GM21717 (cell line): ENCODE measurements around the gene EXOC6B.

Experiments used
- ATAC-seq: cut with Tn5 transposase; IDR thresholded peaks from one replicate; pipeline ENCODE4 v1.9.1; 2021; ENCODE audit warnings: mild to moderate bottlenecking, moderate library complexity; ENCODE audit not compliant: unreplicated experiment

The EXOC6B gene

DNA sequence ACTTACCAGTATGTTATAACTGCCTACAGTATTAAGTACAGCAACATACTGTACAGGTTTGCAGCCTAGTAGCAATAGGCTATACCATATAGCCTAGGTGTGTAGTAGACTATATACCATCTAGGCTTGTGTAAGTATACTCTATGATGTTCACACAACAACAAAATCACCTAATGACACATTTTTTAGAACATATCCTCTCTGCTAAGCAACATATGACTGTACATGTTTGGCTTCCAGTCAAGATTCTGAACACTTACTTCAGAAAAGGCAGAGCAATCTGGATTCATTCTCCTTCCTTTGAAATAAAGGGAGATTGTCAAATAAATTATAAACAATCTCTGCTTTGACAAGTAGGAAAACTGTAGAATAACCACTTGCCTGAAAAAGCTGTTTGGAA, 81.8 kb downstream of the EXOC6B start:
- no peak for ATAC-seq

DNA sequence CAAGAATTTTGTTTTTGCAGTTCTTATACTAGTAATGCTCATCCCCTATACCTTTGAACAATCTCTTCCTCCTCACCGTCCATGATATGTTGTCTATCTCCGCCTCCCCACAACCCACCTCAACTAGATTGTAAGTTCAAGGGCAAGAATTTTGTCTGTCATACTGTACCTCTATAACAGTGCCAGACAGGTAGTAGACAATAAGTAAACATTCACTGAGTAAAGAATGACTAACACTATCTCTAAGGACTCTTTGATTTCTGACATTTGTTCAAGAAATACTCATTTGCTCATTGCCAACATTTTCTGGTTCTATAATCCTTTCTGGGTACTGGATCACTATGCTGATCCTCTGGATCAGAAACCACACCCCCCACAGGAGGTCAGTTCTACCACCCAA, 82.4 kb downstream of the EXOC6B start:
- no peak for ATAC-seq

DNA sequence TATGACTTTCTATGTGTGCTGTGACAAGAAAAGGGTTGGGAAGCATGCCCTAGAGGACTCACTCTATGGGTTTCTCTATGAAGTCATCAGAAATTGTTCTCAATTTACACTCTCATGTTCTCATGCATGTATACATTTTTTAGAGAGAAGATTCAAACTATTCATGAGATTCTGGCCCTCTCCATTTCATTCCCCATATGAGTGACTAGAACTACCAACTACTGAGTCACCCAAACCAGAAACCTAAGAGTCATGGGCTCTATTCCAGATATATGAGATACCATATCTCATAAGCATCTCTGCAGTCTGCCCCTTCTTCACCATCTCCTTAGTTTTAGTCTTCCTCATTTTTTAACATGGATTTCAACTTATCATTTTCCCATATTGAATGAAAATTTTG, 87.7 kb downstream of the EXOC6B start:
- no peak for ATAC-seq

DNA sequence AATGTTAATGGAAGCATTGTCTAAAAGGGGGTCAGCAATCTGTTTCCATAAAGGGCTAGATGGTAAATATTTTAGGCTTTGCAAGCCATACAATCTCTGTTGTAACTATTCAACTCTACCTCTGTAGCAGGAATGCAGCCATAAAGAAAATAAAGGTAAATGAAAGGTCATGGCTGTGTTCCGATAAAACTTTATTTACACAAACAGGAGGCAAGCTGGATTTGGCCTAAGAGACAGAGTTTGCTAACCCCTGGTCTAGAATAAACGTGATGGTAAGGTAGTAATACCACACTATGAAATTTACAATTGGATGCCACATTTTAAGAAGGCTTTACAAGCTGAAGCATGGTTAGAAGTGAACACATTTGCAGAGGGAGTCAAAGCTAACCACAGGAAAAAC, 91.4 kb downstream of the EXOC6B start:
- no peak for ATAC-seq

DNA sequence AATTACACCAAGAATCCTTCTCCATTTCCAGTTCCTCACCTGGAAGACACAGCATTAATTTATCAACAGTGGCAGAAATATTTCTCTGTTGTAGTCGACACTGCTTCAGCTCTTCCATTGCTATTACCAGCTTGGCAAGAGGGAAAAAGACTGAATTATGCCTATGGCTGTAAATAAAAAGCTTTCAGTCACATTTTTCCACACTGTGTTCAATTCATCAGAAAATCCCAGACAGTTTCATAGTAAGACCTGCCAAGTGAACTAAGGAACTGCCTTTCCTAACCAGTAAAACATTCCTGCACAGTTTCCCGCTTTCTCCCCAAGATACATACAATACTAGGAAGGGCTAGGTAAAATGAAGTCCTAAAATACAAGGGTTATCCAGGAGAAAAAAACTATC, 94.7 kb downstream of the EXOC6B start:
- ATAC-seq: no peak

DNA sequence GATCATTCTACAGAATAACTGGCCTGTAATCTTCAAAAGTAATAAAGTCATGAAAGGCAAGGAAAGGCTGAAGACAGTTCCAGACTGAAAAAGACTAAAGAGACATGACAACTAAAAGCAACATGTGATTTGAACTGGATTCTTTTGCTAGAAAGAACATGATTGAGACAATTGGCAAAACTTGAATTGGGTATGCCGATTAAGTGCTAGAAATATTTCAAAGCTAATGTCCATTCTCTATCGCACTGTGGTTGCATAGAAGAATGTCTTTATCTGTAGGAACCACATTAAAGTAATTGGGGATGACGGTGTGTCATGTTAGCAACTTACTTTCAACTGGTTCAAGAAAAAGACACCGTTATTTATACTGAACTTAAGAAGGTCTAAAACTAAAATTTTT, 98.5 kb downstream of the EXOC6B start:
- ATAC-seq: no peak

DNA sequence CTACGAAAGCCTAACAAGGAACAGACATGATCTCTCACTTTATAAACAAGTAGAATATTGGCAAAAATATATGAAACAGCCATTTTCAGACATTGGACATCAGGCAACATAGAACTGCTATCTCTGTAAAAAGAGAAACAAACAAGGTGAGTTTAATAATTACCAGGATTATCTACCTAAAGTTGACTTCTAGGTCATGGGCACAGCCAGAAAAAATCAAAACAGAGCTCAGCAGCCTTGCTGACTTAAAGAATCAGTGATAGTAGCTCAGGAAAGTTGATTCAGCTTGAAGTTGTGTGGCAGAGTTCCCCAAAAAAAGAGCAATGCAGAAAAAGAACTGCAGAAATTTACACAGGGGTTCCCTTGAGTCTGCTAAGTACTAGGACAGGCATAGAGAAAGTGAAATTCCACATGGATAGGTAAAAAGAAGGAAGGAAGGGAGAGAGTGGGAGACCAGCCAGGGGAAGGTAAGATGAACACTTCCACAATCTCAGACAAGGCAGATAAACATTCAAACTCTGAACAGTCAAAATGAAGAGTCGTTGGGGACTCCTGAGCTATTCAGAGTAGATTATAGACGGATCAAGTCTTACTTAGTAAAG, 102.0 kb downstream of the EXOC6B start:
- no peak for ATAC-seq

DNA sequence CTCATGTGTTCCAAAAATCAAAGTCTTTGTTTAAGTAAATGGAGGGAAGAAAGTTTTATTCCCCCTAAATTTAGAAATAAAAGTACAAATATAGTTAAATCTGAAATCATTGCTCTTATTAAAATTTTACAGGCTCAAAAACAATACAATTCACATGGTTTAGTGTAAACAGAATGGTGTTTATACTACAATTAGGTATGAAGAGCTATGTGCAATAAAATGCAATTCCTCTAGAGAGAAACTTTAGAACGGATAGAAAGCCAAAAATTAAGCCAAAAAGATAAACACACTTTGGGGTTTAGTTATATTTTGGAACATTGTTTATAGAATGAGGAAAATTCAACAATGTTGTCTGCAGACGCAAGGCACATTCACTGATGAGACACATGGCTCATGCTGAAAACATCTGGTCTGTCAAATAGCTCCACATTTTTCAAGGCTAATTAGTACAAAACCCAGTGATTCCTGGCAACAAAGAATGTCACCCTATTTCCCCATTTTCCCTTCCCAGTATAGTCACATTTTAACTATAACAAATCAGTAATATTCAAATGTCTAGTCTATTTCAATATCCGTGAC, 103.3 kb downstream of the EXOC6B start:
- ATAC-seq: no peak

DNA sequence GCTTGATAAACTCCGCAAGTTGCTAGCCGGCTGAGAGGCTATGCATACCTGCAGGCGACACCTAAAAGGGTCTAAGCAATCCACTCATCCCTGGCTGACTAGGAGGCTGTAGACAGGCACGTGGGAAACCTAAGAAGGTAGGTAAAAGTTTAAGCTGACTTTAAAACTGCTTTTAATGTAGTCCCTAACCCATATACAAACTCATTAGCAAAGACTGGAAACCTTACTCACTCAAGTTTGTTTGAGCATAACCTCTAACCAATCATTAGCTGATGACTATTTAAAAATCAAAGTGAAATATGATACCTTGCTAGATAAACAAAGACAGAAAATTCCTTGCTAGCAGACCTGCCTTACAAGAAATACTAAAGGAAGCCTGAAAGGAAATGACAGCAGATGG, 106.4 kb downstream of the EXOC6B start:
- ATAC-seq: no peak

DNA sequence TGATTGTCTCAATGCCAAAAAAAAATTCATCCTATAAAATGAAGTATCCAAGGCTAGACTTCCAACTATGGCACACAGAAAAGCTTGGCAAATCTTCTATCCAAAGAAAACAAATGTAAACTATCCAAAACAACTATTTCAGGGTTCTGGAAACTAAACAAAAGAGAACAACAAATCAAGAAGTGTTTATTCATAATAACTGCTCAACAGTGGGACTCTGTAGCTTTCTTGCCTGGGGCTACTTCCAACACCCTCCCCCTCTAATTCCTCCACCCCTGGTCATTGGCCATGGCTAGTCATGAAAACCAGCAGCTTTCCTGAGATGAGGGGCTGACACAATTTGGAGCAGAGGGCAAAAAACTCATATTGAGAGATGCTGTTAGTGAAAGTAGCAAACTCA, 107.0 kb downstream of the EXOC6B start:
- no peak for ATAC-seq

DNA sequence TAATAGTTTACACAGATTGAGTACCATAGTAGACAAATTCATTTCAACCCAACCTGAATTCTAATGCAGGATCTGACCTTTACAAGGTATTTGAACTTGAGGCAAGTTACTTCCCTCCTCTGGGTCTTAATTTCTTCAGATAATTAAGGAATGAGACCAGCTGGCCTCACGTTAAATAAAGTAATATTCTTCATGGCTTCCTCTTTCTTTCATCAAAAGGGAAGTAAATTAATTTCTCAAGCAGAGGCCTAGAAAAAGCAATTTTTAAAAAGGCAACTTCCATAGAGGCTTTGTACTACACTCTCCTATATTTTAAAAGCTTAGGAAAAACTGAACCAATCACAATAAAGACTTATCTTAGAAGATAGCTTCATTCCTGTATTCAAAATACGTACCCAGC, 109.2 kb downstream of the EXOC6B start:
- no peak for ATAC-seq

DNA sequence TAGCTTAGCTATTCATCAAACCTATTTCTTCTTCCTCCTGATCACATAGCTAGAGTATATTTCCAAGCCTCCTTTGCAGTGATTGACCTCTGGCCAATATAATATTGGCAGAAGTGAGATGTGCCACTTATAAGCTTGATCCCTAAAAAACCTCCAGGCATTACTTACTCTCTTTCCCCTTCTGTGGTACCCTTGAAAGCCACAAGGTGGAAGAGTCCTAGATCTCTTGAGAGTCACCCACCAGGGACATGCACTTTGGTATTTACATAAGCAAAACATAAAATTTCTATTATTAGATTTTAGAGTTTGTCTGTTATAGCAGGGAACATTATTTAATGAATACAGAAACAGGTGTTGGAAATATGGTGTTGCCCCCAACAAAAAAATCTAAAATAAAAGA, 112.0 kb downstream of the EXOC6B start:
- ATAC-seq: no peak

DNA sequence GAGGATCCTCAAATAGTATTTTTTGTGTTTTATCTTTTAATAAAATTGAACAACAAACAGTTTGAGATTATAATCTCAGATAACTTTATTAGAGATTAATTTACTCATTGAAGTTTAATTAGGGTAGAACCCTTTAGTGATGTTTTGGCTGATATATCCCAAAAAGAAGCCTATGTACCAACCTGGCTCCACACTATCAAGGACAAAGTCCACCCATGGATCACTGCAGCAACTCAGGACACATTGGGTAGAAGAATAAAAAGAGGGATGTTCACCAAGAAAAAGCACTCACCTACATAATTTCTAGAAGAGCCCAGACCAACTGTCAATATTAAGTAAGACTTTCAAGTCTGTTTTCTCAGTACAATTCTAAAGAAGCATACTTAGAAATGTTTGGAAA, 112.9 kb downstream of the EXOC6B start:
- ATAC-seq: no peak

DNA sequence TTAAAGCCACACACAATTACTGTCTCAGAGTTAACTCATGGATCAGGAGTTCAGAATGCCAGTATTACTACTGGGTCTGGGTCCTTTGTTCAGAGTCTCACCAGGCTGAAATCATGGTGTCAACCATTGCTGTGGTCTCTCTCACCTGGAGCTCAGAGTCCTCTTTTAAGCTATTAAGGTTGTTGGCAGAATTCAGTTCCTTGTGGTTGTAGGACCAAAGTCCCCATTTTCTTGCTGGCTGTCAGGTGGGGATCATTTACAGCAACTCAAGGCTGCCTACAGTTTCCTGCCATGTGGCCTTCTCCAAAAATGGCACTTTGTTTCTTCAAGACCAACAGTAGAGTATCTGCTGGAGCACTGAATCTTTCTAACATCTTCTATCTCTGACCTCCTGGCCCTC, 113.5 kb downstream of the EXOC6B start:
- no peak for ATAC-seq

DNA sequence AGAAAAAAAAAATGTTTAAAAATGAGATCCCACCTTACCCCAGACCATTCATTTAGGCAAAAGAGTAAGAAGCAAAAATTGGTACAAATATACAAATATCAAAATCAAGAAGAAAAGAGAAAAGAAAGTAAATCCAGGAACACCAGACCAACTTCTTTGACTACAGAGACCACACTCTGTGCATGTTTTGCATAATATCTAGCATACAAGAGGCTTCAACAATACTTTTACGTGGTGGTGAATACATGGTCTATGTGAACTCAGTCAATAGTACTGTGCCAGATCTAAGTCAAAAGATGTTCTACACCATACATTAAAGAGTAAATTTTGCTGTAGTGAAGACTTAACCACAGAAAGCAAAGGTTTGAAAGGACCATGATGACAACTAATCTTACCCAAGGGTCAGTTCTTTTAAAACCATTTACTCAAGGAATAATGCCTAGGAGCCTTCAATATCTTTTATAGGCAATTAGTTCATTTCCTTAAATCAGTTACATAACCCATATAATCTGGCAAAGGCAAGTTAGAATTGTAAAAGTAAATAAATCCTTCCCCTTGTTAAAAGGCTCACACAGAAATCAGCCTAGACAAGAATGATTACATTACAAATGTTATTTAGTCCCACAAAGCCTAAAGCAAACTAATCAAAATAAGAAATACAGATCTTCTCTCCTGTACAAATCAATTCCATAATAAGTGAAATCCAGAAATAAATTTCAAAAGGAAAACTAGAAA, 115.2 kb downstream of the EXOC6B start:
- no peak for ATAC-seq

DNA sequence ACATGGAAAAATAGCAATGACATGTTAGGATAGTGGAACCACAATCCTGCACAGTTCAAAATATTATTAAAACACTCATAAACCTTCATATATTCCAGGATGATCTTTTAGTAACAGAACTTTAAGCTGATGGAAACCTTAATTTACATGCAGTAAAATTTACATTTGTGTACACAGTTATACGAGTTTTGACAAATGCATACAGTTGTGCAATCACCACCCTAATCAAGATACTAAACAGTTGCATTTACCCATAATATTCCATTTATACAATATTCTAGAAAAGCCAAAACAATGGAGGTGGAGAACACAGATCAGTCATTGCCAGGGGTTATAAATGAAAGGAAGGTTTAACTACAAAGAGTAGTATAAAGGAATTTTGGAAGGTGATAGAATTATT, 117.6 kb downstream of the EXOC6B start:
- no peak for ATAC-seq

DNA sequence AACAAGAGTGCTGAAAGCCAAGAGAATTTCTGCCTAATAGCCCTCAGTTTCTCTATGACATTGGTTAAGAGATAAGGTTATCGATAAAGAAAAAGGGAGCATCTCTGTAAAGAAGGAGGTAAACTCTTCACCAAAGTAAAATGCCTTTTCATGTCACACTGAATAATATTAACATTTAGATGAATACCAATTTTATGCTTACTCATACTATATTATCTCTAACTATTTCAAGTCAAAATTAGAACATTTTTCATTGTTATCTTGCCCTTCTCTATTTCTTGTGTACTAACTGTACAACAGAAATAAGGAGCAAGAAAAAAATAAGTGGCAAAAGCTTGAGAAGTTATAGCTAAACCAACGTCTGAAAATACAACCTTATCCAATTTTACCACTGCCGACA, 127.5 kb downstream of the EXOC6B start:
- no peak for ATAC-seq

DNA sequence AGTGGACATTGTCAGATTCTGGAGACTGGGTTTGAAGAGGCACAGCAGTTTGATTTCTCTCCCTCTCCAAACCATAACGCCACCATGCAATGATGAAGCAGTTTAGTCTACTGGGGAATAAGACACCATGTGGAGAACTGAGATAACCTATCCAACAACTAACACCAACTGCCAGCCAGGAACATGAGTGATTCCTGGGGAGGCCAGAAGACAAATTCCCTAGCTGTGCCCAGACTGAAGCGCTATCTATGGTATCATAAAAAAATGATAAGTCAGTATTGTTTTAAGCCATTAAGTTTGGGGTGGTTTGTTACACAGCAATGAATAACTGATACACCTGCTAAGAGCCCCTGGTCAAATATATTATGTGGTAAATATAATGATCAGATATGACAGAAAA, 129.3 kb downstream of the EXOC6B start:
- ATAC-seq: no peak

DNA sequence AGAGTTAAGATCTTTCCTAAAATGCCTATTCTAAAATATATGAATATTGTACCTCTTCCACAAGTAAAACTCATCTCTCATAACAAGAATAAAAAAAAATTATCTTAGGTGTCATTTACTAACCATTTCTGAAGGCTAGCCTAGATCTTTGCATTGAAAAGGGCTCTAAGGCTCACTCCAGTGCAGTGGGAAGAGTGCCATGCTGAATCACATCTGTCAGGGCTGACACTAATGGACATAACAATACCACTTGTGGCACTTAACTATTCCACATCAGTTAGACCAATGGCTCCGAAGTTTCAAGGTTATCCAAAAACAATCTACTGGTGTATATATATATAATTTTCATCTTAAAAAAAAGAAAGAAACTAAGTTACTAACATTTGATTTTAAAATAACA, 130.2 kb downstream of the EXOC6B start:
- ATAC-seq: no peak

DNA sequence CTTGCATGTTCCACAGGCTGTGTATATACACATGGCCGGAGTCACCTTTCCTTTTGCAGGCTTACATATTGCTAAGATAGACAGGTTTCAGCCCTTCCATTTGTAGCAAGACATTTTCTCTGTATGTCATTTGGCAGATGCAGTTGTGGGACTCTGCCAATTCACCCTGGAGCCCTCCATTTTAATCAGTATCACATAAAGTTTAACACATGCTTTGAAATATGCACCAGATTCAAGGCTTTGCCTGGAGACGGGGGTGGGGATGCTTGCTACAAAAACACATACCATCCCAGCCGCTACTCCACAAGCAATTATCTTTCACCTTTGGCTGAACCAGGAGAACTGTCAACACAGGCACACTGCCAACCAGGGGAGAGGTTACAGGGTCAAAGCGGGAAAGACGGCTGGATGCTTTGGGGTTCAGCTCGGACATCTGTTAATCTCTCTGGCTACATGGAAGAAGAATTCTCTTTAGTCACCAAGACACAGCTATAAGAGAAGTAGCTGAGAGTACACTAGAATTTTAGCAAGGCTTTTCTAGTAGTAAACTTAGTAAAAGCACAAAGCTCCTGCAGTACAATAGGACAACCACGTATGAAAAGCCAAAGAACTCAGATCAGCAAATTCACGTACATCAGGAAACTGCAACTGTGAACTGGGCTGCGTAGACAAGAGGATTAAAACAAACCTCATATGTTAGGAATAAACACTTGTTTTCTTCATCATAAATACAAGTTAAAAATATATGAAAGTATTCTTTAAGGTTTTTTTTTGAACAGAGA, 130.9 kb downstream of the EXOC6B start:
- no peak for ATAC-seq

DNA sequence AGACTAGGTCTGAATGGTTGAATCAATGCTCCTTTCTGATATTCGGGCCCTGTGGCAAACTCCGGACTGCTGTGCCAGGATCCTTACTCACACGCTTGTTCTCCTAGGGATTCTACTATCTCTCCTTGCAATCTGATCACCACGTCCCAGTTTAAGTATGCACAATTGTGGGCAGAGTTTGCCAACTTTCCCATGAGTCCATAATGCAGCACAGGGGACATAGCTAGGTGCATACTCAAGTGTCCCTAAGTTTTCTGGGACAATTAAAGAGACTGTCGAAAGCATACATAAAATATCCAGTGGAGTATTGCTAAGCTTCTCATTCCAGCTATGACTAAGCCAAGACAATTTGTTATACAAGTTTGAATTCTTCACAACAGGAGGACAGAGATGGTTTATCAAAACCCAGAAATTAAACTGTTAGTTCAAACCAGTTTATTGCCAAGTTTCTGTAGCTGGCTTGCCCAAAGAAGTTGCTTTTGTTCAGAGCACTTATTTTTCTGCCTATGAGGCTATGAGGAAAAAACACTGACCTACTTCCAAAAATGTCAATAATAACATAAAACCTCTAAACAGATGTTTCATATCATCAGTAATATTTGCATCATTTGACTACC, 136.1 kb downstream of the EXOC6B start:
- no peak for ATAC-seq
